GM18498 (cell line): Measurements from ENCODE around the gene GPR37.

ENCODE experiments used
- ATAC-seq: cut with Tn5 transposase; IDR thresholded peaks from one replicate; pipeline ENCODE4 v1.9.1; 2021; ENCODE audit warnings: mild to moderate bottlenecking, moderate library complexity; ENCODE audit not compliant: unreplicated experiment

GPR37 gene, protein sequence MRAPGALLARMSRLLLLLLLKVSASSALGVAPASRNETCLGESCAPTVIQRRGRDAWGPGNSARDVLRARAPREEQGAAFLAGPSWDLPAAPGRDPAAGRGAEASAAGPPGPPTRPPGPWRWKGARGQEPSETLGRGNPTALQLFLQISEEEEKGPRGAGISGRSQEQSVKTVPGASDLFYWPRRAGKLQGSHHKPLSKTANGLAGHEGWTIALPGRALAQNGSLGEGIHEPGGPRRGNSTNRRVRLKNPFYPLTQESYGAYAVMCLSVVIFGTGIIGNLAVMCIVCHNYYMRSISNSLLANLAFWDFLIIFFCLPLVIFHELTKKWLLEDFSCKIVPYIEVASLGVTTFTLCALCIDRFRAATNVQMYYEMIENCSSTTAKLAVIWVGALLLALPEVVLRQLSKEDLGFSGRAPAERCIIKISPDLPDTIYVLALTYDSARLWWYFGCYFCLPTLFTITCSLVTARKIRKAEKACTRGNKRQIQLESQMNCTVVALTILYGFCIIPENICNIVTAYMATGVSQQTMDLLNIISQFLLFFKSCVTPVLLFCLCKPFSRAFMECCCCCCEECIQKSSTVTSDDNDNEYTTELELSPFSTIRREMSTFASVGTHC

DNA sequence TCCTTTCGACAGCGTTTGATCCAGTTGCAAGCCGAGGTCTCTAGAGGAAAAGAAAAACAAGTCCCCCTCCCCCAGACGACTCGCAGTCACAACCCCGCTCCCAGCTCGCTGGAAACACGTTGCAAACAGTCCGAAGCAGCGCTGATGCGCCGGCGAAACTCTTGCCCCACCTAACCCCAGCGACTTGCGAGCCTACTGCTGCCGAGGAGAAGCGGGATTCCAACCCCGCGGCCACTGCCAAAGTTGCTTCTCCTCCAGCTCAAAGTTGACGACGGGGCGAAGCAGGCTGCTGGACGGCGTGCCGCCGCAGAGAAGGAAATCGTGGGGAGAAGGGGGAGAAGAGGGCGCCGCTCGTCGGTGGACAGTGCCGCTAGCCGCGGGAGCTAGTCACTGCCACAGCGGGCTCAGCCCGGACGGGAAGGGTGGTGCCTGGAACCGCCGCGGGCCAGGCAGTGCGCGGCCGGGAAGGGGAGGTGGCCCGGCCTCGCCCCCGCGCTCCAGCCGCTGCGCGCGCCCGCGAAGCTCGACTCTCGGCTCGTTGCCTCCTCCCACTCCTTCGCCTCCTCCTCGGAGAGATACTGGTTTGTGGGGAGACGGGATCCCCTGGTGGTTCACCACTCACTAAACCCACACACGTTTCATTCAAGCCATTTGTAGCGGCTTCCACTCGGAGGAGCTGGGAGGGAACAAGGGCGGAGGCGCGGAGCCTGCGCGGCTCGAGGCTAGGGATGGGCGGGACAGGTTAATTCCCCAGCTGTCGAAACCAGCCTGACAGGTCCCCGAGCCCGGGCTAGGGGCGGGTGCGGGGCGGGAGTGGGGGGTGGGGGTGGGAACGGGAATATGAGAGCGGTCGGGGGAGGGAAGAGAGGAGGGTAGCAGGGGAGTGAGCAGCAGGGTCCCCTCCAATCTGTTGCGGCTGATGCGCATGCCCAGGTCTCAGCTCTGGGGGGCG is at the start of gene GPR37:
Gene GPR37 (minus strand): TSS at position 392 of the 952 bp plus-strand sequence. CDS start 816 bp downstream, outside the sequence.
- ATAC-seq: peak; percentile 71

DNA sequence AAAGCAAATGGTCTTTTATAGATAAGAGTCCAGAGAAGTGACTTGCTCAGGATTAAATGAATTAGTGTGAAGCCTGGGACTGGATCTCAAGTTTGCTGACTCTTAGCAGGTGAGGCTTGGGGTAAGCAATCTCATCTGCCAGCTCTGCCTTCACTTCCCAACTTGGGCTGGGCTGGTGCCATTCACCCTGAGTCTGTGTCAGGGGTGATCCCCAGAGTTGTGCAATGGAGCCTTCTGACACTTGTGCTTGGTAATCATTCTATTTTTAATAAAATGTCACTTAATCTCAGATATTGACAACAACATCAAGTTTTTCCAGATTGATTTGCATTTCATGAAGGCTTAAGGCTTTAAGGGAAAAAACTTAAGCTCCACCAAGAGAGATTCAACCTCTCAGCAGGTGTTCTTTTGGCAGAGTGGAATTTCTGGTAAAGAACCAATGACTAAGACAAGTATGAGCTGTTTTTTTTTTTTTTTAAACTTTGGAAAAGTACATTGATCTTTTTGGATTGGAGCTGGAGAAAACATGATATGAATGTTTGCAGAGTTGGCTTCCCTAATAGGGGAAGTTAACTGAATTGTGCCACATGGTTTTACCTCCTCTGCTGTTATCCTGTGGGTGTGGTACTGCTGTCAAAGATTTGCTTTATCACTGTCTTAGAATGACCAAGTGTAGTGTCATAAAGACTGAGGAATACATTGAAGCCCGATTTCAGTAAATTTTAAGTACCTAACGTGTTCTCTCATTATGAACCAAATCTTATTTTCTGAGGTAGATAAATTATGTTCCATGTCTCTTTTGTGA is 48.6 kb upstream of the GPR37 start:
- ATAC-seq: no peak

DNA sequence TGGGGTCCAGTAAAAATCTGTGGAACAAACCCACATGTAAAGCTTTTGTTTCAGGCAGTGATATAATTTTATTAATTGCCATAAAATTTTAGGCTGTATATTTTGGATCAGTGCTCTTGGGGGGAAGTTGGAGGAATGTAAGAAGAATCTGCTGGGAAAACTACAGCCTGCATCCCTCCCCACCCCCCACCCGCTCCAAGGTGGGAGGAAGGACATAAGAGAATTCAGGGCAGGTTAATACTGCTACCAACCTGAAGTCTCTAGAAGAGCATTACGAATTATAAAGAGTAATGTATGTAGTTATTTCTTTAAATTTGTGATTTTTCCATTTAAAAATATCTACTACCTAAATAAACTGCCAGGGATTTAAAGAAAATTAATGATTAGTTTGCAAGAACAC is 47.2 kb upstream of the GPR37 start:
- ATAC-seq: no peak

DNA sequence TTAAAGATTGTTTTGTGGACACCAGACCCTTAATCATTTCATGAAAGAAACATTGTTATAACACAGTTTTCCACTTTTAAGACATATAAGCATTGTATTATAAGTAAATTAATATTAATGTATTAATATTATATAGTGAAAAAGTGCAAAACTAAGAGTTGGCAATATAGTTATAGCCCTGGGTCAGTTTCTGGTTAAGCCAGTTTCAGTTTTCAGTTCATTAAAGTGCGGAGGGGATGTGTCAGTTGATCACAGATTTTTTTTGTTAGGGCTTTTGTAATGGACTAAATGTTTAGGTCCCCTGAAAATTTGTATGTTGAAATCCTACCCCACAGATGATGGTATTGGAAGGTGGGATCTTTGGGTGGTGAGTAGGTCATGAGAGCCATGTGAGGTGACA is 45.7 kb upstream of the GPR37 start:
- ATAC-seq: no peak

DNA sequence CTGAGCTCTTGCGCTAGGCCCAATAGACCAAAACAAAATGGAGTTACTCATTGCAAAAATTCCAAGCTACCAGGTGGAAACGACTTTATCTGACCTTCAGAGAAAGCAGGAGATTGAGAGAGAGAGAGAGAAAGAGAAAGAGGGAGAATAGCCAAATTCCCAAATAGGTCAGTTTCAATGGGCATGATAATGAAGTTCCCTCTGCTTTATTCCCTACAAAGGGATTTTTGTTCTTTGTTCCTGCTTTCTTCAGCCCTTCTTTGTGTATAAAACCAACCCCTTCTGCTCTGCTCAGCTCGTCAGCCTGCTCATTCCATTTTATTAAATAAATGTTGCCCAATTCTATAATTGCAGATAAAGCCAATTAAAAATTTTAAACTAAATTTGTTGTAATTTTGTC is 45.0 kb upstream of the GPR37 start:
- no peak for ATAC-seq

DNA sequence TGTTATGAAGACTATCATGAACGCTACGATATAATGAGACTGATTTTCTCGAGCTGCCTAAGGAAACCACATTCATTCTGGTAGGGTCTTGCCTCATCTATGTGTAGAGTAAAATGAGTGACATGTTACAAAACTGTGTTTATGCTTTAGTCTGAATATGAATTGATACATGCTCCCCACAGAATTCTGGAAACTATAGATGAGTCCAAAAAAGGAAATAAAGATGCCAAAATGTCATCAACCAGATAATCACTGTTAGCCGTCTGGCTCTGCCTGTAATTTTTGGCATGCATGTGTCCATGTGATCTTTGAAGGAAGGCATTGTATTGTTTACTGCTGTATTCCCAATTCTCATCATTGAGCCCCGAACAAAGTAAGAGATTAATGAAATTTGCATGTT is 42.6 kb upstream of the GPR37 start:
- no peak for ATAC-seq

DNA sequence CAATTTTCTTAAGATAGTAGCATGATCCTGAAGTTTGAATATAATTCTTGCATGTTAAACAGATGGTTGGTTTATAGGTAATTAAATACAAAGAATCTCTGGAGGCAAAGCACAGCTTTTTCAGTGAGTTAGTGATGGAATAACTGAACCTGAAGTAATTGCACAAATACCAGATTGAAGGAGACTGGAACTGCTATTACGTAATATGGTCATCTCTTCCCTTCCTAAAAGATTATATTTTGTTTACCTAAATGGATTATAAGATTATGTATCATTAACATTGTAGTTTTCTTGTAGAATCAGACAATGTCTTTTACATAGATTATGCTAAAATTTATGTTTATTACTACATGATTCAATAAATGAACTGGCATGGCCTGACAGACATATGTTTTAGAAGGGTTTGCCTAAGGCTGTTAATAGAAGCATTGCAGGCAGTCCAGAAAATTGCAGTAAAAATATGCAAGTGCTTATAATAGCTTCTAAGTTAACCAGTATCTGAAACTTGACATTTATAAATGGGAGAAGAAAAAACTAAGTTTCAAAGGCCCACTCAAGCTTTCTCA is 35.8 kb upstream of the GPR37 start:
- ATAC-seq: no peak

DNA sequence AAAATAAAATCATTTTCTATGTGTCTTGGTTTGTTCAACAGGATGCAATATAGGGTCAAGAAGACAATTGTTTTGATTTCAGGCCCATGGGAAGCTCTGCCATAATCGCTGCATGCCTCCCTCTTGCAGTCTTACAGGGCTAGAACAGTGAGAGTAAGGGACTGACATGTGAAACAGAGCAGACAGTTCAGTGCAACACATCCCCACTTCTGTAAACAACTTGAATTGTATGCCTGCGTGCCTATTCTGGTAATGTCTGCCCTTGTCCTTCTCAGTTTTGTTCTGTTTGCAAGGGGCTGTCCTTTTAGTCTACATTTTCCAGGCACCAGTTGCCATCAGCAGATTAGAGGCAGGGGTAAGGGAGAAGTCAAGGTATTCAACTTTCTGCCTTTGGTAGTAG is 34.8 kb upstream of the GPR37 start:
- no peak for ATAC-seq

DNA sequence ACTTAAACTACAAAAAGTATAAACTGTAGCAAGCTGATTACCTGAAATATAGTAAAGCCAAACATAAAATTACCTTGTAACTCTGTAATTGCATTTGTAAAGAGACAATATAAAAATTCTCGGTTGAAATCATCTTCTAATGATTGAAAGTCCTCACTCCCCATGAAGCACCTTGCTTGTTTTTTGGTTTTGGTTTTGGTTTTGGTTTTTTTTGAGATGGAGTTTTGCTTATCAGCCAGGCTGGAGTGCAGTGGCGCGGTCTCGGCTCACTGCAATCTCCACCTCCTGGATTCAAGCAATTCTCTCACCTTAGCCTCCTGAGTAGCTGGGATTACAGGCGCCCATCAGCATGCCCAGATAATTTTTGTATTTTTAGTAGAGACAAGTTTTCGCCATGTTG is 33.9 kb upstream of the GPR37 start:
- ATAC-seq: no peak

DNA sequence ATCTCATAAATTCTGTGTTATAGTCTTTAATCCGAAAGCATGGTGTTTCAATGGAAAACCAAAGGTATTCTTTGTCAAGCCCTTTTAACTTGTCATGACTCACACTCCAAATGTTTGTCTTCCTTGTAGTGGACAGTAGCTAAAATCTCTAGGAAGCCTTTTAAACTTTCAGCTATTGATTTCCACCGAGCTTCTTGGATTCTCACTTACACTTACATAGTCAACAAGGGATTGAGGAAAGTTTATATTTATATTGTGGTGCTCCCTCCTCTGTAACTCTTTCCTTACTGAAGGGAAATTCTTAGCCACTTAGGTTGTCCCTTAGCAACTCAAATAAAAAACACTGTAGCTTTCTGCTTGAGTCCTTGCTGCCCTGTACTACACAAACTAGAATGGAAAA is 31.2 kb upstream of the GPR37 start:
- ATAC-seq: no peak

DNA sequence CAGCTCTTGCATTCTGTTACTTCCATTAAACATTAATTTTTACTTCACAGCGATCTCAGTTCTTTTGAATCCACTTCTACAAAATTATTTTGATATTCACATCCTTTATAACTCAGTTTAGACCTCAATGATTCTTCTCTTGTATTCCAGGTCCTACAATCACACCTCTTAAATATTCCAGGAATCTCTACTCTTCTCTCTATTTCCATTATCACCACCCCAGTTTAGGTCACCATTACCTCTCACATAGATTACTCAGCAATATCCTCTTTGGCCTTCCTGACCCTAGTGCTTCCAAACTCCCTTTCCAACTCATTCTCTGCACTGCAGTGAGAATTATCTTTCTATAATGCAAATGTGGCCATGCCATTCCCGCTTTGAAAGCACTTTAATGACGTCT is 27.1 kb upstream of the GPR37 start:
- no peak for ATAC-seq

DNA sequence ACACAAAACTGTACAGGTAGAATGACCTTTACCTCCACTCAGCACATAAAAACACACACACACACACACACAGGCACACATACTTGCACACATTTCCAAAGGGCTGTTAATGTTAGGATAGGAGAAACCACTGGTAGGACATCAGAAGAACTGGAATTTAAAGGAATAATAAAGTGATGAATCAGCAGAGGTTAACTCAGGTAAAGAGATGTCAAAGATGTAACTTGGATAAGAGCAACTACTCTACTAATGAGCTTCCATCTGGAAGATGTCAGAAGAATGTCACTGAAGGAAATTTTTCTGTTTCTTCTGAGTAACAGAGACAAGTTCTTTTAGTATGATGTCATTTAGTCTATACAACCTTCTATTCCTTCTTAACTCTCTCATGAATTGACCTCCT is 26.4 kb upstream of the GPR37 start:
- no peak for ATAC-seq

DNA sequence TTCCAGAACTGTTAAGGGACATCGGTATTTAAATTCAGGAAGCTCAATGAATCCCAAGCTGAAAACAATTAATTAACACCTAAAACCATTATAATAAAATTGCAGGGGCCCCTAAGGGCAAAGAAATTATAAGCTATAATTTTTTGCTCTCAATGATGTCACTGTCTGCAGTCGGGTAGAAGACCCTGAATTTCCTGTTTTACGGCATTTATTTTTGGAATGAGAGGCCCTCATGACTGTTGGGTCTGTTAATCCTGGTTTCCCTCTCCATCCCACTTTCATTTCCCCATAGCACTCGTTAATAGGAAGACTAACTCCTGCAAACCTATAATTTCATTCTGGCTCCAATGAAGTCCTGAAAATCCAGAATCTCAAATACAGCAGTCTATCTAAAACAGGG is 25.8 kb upstream of the GPR37 start:
- ATAC-seq: no peak

DNA sequence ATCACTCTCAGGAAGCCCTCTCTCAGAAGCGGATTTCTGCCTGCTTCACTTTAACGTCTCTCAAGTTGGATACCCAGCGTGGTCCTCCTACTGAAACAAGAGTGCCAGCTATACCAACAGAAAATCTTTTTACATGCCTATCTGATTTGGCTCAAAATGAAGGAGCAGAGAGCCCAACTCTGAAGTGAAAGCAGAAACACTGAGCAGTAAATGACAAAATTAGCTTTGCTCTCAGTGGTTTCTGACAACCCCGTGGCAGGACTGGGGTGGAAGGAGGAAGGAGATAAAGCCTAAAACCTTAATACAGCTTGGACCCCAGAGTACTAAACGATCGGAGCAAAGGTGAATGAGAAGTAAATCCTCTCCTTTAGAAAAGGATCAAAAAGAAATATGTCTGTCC is 25.1 kb upstream of the GPR37 start:
- ATAC-seq: peak; percentile 54

DNA sequence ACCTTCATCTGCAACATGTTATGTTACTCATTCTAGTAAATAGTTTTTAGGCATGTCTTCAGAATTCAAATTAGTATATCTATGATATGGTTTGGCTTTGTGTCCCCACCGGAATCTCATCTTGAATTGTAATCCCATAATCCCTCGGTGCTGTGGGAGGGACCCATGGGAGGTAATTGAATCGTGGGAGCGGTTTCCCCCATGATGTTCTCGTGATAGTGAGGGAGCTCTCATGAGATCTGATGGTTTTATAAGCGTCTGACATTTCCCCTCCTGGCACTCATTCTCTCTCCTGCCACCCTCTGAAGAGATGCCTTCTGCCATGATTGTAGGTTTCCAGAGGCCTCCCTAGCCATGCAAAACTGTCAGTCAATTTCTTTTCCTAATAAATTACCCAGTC is 20.4 kb upstream of the GPR37 start:
- no peak for ATAC-seq

DNA sequence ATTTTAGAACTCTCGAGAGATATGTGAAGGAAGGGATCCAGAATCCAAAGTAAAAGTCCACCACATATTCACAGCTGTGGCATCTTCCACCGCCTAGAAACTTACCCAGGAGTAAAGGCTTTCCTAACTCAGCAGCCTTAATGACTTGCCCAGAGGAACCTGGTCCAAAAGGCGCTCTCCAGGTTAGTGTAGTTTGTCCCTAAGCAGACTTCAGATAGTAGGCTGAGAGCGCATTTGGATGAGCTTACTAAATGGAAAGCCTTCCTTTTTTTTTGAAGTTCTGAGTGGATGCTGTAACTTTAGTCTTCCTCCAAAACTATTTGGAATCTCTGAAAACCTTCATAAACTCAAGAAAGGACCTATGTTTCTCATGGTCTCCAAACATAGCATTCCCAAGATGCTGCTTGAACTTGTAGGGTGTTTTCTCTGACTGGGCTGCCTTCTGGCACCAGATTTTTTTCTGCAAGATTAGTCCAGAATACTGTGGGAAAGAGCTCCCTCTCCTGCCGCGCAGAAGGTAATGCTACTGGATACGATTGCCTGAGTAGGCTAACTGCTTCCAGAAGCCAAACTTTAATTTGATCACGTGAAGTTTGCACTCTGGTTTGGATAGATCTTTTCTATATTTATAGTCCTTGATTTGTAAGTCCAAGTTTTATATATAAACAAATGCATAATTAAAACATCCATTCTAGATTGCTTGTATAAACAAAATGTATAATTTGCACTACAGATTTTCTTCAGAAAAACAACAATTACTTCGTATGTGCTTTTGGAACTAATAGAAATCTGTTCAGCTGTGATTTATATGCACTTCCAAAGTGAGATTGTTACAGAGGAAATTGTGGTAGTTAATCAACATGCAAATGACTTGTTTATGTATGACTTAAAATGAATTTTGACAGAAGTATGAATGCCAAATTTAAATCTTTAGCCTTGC is 19.6 kb upstream of the GPR37 start:
- ATAC-seq: peak; percentile 84

DNA sequence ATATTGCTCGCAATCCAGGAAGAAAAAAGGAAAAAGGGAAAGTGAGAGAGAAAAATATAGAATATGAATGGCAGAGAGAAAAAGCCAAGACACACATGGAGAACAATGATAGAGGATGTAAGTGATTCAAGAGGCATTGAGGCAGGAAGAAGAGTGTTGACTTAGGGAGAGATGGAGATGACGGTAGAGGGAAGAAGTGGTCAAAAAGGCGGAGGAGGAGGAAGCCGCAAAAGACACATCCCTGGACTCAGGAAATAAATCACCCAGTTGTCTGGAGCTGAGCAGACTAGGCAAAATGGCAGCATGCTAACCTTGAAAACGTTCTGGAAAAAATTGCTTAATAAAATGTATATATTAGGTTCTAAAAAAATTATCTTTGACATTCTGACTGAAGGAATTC is 17.7 kb upstream of the GPR37 start:
- no peak for ATAC-seq

DNA sequence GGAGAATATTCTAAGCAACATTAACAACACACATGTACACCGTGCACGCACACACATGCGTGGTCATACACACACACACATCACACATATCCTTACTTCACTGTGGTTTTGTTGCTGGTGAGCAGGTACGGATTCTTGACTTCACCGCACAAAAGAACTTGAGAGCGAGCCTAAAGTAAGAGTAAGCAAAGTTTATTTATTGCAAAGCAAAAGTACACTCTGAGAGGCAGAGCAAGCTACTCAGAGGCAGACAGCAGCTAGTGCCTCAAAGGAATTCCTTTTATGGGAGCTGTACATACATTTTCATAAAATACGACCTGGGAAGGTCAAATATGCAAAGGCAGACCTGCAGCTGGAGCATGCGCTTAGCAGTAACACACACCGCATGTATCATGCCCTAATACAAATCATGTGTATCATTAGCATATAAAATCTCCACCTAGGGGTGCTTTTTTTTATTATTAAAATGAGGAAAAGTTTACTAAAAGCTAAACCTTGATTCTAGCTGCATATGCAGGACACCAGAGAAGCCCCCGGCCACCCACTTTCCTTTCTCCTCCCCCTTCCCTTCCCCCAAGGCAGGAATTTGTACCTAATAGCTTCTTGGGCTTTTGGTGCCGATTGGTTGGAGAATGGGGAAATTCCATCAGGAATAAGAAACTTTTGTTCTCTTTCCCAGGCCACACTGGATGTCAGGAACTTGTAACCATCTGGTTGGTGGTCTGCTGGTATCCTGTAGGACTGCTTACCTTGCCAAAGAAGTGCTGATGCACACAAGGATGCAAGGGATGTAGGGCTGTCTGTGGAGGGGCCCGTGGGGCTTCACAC is 16.5 kb upstream of the GPR37 start:
- ATAC-seq: no peak
